Esophagus squamous epithelium (tissue), 4 donors: ENCODE measurements around the gene NET1.
A peak's percentile ranks its signal among the peaks of the same experiment; 100 is the strongest.

Experiments
- CTCF ChIP-seq, 6 experiments: fragments of 450-650 bp in 4 of 6; fragments of 200-600 bp in 2 of 6; sonication (generic) in 2 of 6; IDR thresholded peaks; one replicate each; pipeline ENCODE4 v1.5.1; 2016 to 2019; ENCODE audit warnings: antibody characterized with exemption in 6 of 6, mild to moderate bottlenecking in 4 of 6, moderate library complexity in 4 of 6
- POLR2A ChIP-seq, 4 donors: fragments of 450-650 bp; IDR thresholded peaks; one replicate each; pipeline ENCODE4 v1.6.1; 2017; ENCODE audit warnings: antibody characterized with exemption in 4 of 4, mild to moderate bottlenecking in 4 of 4, moderate library complexity in 3 of 4

DNA sequence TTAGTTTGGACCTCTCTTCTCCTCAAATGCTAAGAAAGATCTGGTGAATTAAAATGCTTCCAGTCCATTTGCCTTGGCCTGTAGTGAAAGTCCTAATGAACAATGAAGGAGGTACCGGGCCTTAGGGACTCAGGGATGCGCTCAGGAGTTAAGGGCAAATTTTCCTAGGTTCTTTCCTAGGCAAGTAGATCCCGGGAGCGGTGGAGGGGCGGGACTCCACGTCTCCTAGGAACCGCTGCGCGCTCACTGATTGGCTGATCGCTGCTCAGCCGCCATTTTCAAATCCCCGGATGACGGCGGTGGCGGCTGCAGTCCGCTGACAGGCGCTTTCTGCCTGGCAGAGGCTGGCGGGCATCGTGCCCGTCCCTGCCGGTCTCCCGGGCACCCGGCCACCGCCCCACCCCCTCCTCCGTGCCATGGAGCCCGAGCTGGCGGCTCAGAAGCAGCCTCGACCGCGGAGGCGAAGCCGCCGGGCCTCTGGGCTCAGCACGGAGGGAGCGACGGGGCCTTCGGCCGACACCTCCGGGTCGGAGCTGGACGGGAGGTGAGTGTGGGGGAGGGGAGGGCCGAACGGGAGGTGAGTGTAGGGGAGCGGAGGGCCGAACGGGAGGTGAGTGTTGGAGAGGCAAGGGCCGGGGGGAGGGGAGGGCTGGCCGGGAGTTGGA, at the start of gene NET1:
- no peak for TF ChIP-seq CTCF (IDR thresholded peaks at IDR 0.05)
- peak in 2 of 4 donors; percentile 22 to 62 for TF ChIP-seq POLR2A (IDR thresholded peaks at IDR 0.05)
